Fibroblast of the conjunctiva (primary cell): ENCODE measurements around the gene SHANK1.
"Not testable (repeated sequence)": the region's sequence is repeated elsewhere in the genome, so short reads cannot be mapped to it uniquely, and the experiment has no call there.

ENCODE experiments used
- DNase-seq: peaks from one replicate; pipeline ENCODE4 v3.0.0-alpha.2; 2010; ENCODE audit warnings: low read depth

The SHANK1 gene

DNA sequence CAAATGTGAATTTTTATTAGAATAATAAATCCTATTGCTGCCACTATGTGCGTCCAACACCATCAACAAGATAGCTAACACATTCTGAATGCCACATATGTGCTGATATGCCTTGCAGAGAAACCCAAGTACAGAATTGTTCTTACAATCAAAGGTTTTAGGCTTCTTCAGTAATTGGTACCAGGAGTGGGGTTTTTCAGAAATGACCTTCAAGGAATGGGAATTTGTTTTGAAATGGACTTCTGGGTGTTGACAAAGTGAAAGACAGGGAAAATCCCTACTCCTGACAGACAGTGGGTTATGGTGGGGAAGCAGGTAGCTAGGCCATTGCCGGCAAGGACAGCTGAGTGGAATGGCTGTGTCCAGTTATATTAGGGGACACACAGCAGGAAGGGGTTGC, 85.6 kb downstream of the SHANK1 start:
- no peak for DNase-seq

DNA sequence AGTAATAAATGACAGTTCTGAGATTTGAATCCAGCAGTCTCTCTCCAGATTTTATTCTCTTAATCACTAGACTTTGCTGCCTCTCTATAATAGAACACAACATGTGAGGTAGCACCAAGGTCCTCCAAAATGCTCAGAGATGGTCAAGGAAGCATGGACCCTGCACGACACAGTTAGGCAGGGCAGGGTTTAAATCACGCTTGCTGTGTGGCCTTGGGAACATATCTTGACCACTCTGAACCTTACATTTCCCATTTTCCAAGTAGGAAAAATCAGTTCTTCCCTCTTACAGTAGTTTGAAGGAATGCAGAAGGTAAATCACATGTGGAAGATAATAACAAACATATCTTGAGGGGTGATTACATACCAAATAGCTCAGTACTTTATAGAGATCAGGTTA, 86.2 kb downstream of the SHANK1 start:
- DNase-seq, result no peak

DNA sequence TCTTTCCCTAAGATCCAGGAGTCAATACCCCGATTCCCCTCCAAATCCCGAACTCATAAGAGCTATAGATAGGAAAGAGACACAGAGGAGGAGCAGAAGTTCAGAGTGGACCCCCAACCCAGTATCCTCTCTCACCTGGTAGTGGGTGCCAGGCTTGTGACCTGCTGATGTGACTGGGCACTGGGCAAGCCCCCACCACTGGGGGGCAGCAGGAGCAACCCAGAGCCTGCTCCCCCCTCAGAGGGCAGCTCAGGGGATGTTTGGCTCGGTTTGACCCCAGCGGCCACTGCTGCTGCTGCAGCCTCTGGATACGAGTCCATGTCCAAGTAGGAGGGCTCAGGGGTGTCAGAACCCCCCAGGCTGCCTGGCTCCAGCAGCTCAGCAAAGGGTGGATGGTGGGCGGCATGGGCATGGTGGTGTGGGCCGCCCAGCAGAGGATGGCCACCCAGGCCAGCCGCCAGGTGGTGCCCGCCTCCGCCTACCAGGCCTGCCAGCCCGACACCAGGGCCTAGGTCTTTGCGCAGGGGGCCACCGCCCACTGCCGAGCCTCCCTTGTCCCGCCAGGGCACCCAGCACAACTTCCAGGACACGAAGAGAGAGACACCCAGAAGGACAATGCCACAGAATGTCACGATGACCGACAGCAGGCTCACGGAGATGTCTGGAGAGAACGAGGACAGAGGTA, 87.3 kb downstream of the SHANK1 start:
- no peak for DNase-seq

DNA sequence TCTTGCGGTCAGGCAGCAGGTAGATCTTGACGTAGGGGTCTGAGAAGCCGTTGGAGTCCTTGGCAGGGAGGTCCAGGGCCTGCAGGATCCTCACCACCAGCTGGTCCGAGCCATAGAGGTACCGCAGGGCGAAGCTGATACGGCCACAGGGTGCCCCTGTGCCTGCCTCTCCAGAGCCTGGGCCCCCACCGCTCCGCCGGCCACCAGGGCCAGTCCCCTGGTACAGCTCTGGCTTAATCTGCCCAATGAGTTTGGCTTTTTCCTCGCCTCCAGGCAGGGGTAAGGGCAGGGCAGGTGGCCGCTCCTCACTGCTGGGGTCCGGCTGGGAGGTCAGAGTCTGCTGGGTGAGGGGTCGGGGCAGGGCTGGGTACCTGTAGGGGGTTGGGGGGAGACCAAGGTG, 89.8 kb downstream of the SHANK1 start:
- DNase-seq, result no peak

DNA sequence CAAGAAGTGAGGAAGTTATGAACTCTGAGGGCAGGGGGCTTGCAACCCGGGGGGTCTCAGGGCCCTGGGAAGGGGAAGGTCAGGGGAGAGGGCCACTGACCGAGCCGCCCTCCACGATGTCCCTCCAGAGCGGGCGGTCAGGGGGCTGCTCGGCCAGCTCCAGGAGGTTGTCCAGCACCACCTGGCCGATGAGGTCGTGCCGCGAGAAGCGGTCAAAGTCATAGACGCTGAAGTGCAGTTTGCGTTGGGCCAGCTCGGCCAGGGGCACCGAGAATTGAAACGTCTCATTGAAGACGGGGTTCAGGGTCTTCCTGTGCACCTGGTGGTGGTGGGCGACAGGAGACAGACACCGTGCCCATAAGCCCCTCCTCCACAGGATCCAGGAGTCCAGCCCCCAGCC, 90.4 kb downstream of the SHANK1 start:
- no peak for DNase-seq

DNA sequence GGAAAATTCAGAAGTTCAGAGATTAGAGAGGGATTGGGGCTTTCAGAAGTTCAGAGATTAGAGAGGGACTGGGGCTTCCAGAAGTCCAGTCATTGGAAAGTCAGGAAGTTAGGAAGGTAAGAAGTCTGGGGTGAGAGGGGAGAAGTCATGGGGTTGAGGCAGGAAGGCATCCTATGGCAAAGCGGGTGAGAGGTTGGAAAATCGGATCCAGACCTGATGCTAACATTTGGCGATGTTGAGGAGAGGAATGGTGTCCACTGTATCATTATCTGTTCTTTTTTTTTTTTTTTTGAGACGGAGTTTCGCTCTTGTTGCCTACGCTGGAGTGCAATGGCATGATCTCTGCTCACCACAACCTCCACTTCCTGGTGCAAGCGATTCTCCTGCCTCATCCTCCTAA, 91.1 kb downstream of the SHANK1 start:
- no peak for DNase-seq

DNA sequence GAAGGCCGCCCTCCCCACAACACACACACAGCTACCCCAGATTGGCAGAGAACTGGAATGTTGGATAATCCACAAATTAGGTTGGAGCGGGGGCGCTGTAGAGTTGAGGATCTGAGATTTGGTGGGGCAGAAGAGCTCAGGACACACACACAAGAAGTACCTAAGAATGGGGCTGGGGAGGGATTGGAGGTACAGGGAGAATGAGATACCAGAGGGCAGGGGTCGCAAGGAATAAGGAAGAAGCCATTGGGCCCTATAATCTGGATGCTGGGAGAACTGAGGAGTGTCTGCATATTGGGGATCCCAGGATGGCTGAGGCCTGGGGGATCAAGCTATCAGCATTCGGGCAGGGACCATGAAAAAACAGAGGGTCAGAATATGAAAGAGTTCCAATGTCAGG, 91.5 kb downstream of the SHANK1 start:
- no peak for DNase-seq

DNA sequence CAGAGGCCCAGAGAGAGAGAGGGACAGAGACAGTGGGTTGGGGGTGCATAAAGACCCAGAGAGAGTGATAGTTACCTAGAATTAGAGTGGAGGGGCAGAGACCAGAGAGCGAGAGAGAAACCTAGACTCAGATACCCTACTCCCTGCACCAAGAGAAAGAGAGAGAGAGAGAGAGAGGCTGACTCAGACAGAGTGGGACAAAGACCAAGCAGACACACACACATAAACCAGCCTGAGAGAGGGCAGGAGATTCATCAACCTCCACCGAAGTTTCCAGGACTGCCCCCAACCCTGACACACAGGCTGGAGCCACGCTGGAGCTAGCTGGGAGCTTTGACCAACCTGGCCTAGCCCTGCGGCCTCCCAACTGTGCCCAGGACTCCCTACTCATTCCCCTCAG, 92.8 kb downstream of the SHANK1 start:
- DNase-seq, result no peak

DNA sequence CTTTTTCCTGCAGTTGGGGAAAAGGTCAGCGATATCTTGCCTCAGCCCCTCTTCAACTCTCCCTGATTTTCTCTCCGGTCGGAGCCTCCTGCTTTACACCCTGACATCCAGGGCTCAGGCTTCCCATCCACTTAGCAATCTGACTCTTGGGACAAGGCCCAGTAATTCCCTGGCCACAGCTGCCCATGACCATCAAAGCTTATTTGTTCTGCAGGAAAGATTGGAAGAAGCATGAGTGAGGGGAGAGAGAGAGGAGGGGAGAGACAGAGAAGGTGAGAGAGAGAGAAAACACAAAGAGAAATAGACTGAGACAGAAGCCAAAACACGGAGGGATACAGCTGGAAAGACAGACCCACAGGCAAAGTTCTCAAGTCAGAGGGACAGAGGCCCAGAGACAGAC, 93.6 kb downstream of the SHANK1 start:
- DNase-seq, result no peak

DNA sequence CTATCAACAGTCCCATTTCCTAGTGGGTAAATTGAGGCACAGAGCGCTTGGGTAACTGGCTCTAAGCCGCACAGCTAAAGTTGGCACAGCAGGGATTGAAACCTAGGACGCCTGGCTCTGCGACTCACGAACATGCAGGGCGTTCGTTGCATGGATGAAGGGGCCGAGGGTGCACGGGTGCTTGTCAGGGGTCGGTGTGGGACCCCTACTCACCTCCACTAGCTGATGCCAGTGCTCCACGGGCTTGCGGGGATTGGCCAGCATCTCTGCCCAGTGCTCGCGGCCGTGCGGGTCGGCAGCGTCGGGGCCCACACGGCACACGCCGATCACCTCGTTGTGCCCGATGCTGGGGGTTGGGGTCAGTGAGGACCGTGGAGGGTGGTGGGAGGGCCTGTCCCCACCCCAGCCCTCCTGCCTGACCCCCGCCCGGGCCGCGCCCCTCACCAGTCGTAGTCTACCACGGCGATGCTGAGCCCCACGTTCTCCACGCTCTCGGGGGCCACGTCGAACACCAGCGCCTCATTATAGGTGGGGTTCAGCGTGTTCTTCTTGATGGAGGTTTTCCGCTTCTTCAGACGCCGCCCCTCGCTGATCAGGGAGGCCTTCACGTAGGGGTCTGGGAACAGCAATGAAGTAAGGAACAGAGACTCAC, 94.5 kb downstream of the SHANK1 start:
- no peak for DNase-seq

DNA sequence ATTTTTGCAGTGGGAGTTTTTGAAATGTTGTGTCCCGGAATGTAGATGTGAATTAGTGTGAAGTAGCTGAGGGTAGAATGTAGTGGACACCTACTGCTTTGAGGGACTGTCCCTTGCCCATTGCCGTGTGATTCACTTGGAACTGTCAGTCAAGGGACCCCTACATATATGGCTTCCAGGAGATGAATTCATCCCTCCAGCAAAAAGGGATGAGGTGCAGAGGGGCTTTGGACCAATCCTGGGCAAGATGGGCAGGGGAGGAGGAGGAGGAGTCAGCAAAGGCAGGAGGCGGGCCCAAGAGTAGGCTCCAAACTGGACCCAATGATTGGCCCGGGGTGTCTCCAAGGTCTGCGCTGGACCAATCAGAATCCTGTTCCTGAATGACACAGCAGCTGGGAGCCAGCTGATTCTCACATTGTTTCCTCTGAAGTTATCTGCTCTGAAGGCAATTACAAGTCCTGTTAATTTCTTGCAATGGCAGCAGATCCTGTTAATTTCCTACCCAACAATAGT, 99.2 kb downstream of the SHANK1 start:
- not testable (repeated sequence) for DNase-seq

DNA sequence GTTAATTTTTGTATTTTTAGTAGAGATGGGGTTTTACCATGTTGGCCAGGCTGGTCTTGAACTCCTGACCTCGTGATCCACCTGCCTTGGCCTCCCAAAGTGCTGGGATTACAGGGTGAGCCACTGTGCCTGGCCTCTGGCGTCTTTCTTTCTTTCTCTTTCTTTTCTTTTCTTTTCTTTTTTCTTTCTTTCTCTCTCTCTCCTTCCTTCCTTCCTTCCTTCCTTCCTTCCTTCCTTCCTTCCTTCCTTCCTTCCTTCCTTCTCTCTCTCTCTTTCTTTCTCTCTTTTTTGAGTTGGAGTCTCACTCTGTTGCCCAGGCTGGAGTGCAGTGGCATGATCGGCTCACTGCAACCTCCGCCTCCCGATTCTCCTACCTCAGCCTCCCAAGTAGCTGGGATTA, 100.4 kb downstream of the SHANK1 start:
- not testable (repeated sequence) for DNase-seq

DNA sequence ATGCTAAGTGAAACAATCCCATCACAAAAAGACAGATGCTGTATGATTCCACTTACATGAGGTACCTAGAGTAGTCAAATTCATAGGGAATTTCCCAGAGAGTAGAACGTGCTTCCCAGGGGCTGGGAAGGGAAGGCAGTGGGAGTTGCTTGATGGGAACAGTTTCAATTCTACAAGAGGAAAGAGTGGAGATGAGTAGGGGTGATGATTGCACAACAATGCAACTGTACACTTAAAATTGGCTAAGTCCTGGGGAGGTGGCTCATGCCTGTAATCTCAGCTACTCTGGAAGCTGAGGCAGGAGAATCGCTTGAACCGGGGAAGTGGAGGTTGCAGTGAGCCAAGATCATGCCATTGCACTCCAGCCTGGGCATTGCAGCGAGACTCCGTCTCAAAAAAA, 101.2 kb downstream of the SHANK1 start:
- DNase-seq, result not testable (repeated sequence)

DNA sequence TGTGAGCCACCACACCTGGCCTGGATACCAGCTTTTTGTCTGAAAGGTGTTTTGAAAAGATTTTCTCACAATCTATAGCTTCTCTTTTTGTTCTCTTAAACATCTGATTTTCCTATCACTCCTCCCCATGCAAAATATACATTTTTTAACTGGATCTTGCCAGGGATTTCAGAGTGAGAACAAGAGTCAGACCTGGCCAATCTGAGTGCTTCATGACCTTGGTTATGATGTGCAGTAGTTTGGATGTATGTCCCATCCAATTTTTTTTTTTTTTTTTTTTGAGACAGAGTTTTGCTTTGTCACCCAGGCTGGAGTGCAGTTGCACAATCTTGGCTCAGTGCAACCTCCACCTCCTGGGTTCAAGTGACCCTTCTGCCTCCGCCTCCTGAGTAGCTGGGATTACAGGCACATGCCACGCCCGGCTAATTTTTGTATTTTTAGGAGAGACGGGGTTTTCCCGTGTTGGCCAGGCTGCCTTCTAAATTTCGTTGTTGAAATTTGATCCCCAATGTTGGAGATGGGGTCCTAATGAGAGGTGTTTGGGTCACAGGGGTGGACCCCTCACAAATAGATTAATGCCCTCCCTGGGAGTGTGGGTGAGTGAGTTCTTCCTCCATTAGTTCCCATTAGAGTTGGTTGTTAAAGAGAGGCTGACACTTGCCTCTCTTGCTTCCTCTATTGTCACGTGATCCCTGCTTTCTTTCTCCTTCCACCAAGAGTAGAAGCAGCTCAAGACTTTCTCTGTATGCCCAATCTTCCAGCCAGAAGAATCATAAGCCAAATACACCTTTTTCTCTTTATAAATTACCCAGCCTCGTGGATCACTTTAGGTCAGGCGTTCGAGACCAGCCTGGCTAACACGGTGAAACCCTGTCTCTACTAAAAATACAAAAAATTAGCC, 106.8 kb downstream of the SHANK1 start:
- DNase-seq, result not testable (repeated sequence)
